NCI-H2107 (cell line): Measurements from ENCODE around the gene CHAF1A.

Experiments used
- DNase-seq: peaks from one replicate; lab custom pipeline; 2025; lab: John Stamatoyannopoulos, UW

The CHAF1A gene

GRCh38 chr19:4405977-4406376, 3.5 kb downstream of the CHAF1A start:
- DNase-seq = no peak

- no peak for DNase-seq
These were observed 4.2 kb downstream of the CHAF1A start for GRCh38 chr19:4406626-4407025.

GRCh38 chr19:4409123-4409933, 6.9 kb downstream of the CHAF1A start:
- no peak for DNase-seq

GRCh38 chr19:4413588-4413987, 11.1 kb downstream of the CHAF1A start:
- no peak for DNase-seq

GRCh38 chr19:4414144-4414799, 11.8 kb downstream of the CHAF1A start:
- DNase-seq = no peak

- DNase-seq = no peak
These were observed 12.4 kb downstream of the CHAF1A start for GRCh38 chr19:4414800-4415321.

GRCh38 chr19:4415352-4415751, 12.9 kb downstream of the CHAF1A start:
- no peak for DNase-seq

- DNase-seq = no peak
These were observed 13.8 kb downstream of the CHAF1A start for GRCh38 chr19:4416268-4416667.

- no peak for DNase-seq
These were observed 21.1 kb downstream of the CHAF1A start for GRCh38 chr19:4423416-4424126.

- no peak for DNase-seq
These were observed 23.1 kb downstream of the CHAF1A start for GRCh38 chr19:4425537-4425936.

GRCh38 chr19:4428326-4428975, 26.0 kb downstream of the CHAF1A start:
- no peak for DNase-seq

- DNase-seq = no peak
These were observed 26.8 kb downstream of the CHAF1A start for GRCh38 chr19:4429256-4429655.

GRCh38 chr19:4429771-4430171, 27.3 kb downstream of the CHAF1A start:
- no peak for DNase-seq

- DNase-seq = no peak
These were observed 28.3 kb downstream of the CHAF1A start for GRCh38 chr19:4430760-4431159.

GRCh38 chr19:4431296-4431695, 28.9 kb downstream of the CHAF1A start:
- DNase-seq = no peak

- DNase-seq = no peak
These were observed 29.6 kb downstream of the CHAF1A start for GRCh38 chr19:4431808-4432674.

- DNase-seq = no peak
These were observed 30.6 kb downstream of the CHAF1A start for GRCh38 chr19:4432918-4433506.

- DNase-seq = no peak
These were observed 32.0 kb downstream of the CHAF1A start for GRCh38 chr19:4434391-4434790.

- no peak for DNase-seq
These were observed 33.8 kb downstream of the CHAF1A start for GRCh38 chr19:4436231-4436630.

GRCh38 chr19:4437103-4437502, 34.7 kb downstream of the CHAF1A start:
- no peak for DNase-seq

- DNase-seq = no peak
These were observed 36.8 kb downstream of the CHAF1A start for GRCh38 chr19:4439243-4439642.
